GM11168 (cell line): ENCODE results near the gene RTRAF.

Experiments
- in situ Hi-C: fragments of 300-500 bp; cut with MboI; formaldehyde crosslinking; loops from one replicate; pipeline ENCODE4 v1.12.0; 2022; ENCODE audit warnings: low sequenced_read_pairs; ENCODE audit not compliant: unreplicated experiment

RTRAF gene

DNA sequence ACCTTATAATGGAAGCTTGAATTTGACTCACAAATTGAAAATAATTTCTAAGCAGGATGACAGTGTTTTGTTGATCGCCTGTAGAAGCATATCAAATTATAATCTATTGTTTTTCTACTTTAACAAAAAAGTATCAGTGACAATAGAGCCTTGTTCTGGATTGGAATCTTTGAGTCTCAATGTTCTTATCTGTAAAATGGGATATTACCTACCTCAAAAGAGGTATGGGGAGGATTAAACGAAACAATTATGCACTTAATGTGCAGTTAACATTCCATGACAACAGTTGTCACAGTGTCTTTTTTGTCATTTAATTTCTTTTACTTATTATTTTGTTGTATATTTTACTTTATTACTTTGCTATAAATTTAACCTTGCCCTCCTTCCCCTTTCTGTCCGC is 1.1 kb downstream of the RTRAF start:
- in situ Hi-C loops, result loop anchor here (25.0 kb wide), 1 partner anchor 603 kb away; no protein-coding TSS in a partner anchor

- in situ Hi-C loops, result loop anchor here (25.0 kb wide), 1 partner anchor 606 kb away; no protein-coding TSS in a partner anchor
These were observed 4.1 kb downstream of the RTRAF start for GRCh38 chr14:51993285-51993920.

DNA sequence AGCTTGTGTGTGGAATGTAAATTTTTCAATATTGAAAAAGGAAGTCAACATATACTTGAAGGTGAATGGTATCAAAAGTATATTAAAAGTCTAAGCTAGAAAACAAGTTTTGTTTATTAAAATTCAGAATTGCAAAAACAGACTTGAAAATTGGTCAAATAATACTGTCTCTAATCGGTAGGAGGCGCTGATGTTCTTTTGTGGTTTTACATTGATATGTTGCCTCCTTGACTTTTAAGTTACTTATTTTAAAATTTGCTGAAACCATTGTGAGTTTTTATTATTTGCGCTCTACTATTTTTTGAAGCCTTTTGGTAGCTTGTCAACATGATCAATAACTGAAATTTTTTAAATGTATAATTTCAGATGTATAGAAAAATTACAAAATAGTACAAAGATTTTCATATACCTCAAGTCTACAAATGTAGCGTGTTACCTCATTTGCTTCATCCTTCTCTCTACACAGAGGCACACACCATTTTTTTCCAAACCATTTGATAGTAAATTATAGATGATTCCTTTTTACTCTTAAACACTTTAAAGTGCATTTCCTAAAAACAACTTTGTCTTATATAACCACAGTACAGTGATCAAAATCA is 6.9 kb downstream of the RTRAF start:
- in situ Hi-C loops, result loop anchor here (25.0 kb wide), 1 partner anchor 609 kb away; no protein-coding TSS in a partner anchor

GRCh38 chr14:51998348-51998747 is 9.0 kb downstream of the RTRAF start:
- in situ Hi-C loops, result loop anchor here (25.0 kb wide), 1 partner anchor 611 kb away; no protein-coding TSS in a partner anchor

GRCh38 chr14:51999084-51999483 is 9.7 kb downstream of the RTRAF start:
- in situ Hi-C loops, result loop anchor here (25.0 kb wide), 1 partner anchor 612 kb away; no protein-coding TSS in a partner anchor

DNA sequence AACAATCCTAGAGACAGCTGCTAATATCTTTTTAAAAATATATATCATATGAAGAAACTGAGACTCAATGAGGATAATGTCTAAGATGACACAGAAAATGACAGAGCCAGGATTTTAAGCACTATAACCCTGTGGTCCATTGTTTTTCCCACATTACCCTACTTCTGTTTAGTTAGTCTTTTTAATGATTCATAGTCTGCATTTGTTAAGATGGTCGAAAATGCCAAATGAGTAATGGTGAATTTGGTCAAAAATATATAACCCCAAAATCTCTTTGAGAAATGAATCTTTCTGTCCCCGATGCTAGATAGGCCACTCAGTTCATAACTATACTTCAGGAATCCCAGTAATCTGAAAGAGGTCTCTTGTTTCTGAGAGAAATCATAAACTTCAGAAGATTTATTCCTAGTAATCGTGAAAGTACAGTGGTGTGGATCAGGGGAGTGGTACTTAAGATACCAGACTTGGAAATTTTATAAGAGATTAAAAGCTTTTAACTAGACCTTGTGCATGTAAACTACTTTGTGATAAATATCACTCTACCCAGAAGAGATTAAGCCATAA is 10.8 kb downstream of the RTRAF start:
- in situ Hi-C loops, result no loop called here

DNA sequence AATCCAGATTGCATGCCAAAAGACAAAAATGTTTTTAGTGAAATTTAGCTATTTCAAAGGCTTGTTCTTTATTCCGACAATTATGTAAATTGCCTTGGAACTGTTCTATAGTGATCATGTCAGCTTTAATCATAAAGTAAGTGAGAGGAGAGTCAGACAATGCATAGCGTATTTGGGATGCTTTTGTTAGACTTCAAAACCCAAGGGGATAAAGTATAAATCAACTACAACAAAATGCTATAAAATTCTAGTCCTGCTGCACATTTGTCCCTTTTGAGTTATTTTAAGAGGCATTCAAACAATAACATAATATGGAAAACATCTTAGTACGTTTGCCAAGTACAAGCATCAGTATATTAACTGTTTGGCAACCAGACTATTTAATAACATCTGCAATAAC is 11.3 kb downstream of the RTRAF start:
- in situ Hi-C loops, result no loop called here

DNA sequence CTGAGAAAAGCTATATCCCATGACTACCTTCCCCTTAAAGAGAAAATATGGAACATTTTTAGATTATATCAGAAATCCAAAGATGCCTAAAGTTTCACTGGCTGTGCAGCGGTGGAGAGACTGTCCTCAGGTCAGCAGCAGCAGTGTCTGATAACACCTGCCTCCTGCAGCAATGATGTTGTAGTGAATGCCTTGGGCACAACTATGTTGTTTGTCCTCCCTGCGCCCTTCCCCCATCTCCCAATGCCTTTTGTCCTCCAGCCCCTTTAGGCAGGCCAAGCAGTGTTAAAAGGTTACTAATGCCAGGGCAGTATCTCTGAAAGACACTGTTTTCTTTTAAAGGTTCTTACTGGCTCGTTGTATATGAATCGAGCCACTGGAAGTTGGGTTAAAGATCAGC is 13.2 kb downstream of the RTRAF start:
- in situ Hi-C loops, result no loop called here

DNA sequence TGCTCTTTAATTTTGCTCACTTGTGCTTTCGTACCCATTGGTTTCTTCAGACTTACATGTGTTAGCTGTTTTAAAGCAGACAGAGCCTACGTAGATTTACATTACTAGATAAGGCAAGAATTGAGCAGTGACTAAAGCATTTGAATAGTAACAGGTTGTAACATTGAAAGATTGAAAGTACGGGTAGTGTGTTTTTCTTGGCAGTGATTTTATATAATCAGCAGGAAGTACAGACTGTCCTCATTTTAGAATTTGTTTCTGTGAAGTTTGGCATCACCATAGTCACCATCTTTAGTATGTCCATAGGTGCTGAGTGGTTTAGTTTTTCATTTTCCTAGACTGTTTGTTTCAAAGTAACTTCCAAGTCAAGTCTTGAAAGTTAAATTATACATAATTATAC is 14.0 kb downstream of the RTRAF start:
- in situ Hi-C loops, result no loop called here

DNA sequence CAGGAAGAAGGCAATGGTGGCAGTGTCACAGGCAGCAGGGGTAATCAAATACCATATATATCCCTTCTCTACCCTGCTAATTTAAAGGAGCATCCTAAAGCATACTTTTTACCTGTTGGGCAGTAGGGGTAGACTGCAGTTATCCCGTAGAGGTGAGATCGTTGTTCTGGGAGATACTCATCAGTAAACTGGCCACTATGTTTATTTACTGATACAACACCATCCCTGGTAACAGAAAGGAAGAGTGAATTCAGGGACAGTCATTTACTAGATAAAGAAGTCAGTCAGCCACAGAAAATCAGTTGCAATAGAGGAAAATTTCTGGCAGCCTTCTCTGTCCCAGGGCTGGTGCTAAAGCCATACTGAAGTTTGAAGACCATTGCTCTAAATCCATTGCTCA is 16.3 kb downstream of the RTRAF start:
- in situ Hi-C loops, result no loop called here

- in situ Hi-C loops, result no loop called here
These were observed 17.0 kb downstream of the RTRAF start for GRCh38 chr14:52006361-52006760.

GRCh38 chr14:52007211-52007610 is 17.9 kb downstream of the RTRAF start:
- in situ Hi-C loops, result no loop called here

DNA sequence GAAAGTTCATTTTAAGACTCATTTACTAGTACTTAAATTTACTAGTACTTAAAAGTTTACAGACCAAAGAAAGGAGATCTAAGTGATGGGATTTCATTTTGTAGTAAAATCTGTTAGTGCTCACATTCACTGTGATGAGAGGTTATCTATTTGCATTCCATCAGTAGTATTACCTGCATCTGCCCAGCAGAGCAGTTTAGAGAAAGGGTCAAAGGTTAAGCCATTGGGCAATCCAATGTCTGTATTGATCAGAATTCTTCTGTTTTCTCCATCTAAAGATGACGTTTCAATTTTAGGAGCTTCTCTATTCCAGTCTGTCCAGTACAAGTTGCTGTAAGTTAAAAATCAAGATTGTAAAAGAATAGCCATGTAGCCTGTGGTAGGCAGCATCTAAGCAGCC is 18.3 kb downstream of the RTRAF start:
- in situ Hi-C loops, result no loop called here

DNA sequence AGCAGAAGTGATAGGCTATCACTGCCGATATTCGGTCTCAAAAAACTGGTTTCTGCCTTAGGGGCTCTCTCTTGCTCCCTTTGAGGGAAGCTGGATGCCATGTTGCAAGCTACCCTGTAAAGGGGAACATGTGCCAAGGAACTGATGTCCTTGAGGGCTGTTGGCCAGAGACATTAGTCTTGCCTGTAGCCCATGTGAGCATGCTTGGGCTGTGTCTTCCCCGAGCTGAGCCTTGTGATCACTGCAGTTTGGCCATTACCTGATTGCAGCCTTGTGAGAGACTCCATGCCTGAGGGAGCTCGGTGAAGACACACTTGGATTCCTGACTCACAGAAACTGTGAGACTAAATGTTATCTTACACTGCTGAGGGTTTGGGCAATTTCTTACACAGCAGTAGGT is 18.8 kb downstream of the RTRAF start:
- in situ Hi-C loops, result no loop called here

GRCh38 chr14:52010173-52010693 is 20.9 kb downstream of the RTRAF start:
- in situ Hi-C loops, result no loop called here

GRCh38 chr14:52011523-52011922 is 22.2 kb downstream of the RTRAF start:
- in situ Hi-C loops, result no loop called here

DNA sequence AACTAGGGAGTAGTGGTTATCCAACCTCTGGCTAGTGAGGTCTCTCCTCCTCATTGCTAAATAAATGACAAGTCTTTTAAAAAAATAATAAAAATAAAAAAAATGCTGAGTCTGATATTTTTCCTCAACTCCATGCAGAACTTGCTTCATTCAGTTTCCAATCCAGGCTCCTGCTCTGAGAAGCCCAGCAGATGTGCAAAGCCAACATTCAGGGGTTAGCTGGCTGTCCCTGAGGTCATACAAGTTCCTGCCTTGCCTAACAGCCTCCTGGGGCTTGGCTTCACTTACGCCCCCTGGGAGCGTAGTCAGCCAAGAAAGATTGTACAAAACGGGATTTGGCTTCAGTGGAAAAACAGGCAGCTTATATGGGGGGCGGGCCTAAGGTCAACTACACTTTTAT is 23.3 kb downstream of the RTRAF start:
- in situ Hi-C loops, result no loop called here

DNA sequence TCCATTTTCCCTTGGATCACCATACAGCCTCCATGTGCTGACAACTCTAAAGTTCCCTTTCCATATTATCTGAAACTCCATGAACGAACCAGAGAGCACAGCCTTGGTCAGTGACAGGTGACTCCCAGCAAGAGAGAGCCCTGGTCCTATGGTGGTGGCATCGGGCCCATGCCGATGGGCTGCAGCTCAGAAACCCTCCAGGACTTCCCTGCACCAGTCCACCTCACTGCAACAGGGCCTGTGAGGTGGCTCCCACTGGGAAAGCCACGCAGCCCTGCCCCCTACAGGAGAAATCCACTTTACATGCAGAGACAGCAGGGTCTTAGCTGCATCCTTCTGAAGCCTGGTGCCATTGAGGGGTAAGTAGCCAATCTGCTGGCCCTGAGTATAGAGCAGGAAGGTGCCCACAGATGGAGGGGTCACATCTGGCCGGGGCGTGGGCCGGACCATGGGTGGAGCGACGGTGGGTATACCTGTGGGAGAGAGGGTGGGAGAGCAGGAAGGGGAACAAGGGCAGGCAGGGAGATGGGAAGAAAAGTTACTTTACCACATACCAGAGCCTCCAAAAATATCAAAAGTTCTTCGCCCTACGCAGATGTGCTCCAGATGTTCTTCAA is 24.7 kb downstream of the RTRAF start:
- in situ Hi-C loops, result no loop called here

DNA sequence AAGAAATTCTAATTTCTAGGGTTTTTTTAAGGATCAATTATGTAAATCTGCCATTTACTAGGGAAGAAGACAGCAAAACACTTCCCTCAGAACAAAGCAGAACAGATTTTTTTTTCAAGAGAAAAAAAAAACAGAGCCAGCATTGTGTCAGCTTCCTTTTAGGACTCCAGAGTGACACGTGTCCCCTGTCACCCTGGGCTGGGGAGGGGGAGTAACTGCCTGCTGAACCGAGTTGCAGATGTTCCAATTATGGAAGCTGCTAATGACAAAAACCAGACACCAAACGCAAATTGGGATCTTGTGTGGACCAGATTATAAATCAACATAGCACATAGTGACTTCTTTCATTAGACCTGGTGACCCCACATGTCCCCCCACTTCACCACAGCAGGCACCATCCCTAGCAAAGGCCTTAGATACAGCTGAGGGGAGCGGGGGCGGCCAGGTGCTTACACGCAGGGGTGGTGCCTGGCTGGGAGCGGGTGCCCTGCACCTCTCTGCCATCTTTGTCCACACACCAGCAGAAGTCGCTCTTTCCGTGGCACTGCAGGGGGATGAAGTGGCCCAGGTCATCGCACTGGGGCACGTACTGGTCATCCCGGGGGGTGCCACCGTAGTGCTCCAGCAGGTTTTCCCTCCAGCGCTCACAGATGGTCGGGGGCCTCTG is 25.4 kb downstream of the RTRAF start:
- in situ Hi-C loops, result no loop called here

GRCh38 chr14:52015411-52016030 is 26.2 kb downstream of the RTRAF start:
- in situ Hi-C loops, result no loop called here
